Gastrocnemius medialis (tissue), 4 donors: ENCODE data around the gene PEX7.

Experiments used
- CTCF ChIP-seq, 5 experiments: fragments of 450-650 bp in 3 of 5; fragments of 200-600 bp in 2 of 5; sonication (generic) in 2 of 5; IDR thresholded peaks in 4 of 5; conservative IDR thresholded peaks in 1 of 5; 1 replicate in 4 of 5; 2 replicates in 1 of 5; pipeline ENCODE4 v1.5.1; 2016 to 2019; ENCODE audit warnings: antibody characterized with exemption in 5 of 5, mild to moderate bottlenecking in 3 of 5, moderate library complexity in 3 of 5
- POLR2A ChIP-seq, 2 donors: fragments of 450-650 bp; IDR thresholded peaks; one replicate each; pipeline ENCODE4 v1.6.1; 2017; ENCODE audit warnings: antibody characterized with exemption in 2 of 2, mild to moderate bottlenecking in 2 of 2, moderate library complexity in 2 of 2

- TF ChIP-seq POLR2A (IDR thresholded peaks at IDR 0.05) (no peak), CTCF (IDR thresholded peaks at IDR 0.05 in 4 of 5, conservative IDR thresholded peaks at IDR 0.05 in 1 of 5) (no peak)
Measured at GRCh38 chr6:136893187-136893586, 70.8 kb downstream of the PEX7 start.
